HepG2 (cell line): ENCODE measurements around the gene PDHX.

Experiments
- CBX1 ChIP-seq: IDR thresholded peaks from one replicate; pipeline ENCODE4 v1.6.1; 2016; ENCODE audit warnings: antibody characterized with exemption, low read depth
- CHCHD3 ChIP-seq: sonication (generic); formaldehyde crosslinking; IDR thresholded peaks from 2 replicates; pipeline ENCODE4 v1.8.0; 2022; ENCODE audit warnings: mild to moderate bottlenecking, missing genetic modification reagents, moderate library complexity
- CTCF ChIP-seq: sonication (generic); formaldehyde crosslinking; IDR thresholded peaks from 2 replicates; pipeline ENCODE4 v1.5.0; 2020; ENCODE audit warnings: mild to moderate bottlenecking, missing genetic modification reagents, moderate library complexity
- ESRRA ChIP-seq: sonication (generic); formaldehyde crosslinking; IDR thresholded peaks from 2 replicates; pipeline ENCODE4 v1.5.1; 2020; ENCODE audit warnings: mild to moderate bottlenecking, low read depth, missing genetic modification reagents
- HMGXB4 ChIP-seq, 2 experiments: sonication (generic) in 1 of 2; formaldehyde crosslinking in 1 of 2; IDR thresholded peaks; 2 replicates each; pipeline versions ENCODE4 v1.4.0 to v1.6.1; 2018 to 2020; ENCODE audit warnings: missing genetic modification reagents in 2 of 2, borderline replicate concordance in 1 of 2, low read depth in 1 of 2, mild to moderate bottlenecking in 1 of 2, missing biosample characterization in 1 of 2
- KLF16 ChIP-seq, 2 experiments: sonication (generic) in 1 of 2; formaldehyde crosslinking in 1 of 2; IDR thresholded peaks; 2 replicates each; pipeline versions ENCODE4 v1.6.1 to v1.8.0; 2016 to 2023; ENCODE audit warnings: missing genetic modification reagents in 2 of 2, missing compliant biosample characterization in 1 of 2
- RAD21 ChIP-seq: fragments of 450-650 bp; formaldehyde crosslinking; IDR thresholded peaks from 2 replicates; pipeline ENCODE4 v1.5.0; 2020; ENCODE audit warnings: mild to moderate bottlenecking
- REST ChIP-seq, 2 experiments: IDR thresholded peaks; 2 replicates each; pipeline ENCODE4 v1.6.1; 2011 to 2012; ENCODE audit warnings: low read length in 2 of 2, borderline replicate concordance in 1 of 2, low read depth in 1 of 2, mild to moderate bottlenecking in 1 of 2, moderate library complexity in 1 of 2
- RNF219 ChIP-seq: sonication (generic); formaldehyde crosslinking; IDR thresholded peaks from 2 replicates; pipeline ENCODE4 v1.5.0; 2020; ENCODE audit warnings: mild to moderate bottlenecking, missing genetic modification reagents
- ZNF343 ChIP-seq: sonication (generic); formaldehyde crosslinking; IDR thresholded peaks from 2 replicates; pipeline ENCODE4 v1.4.0; 2020; ENCODE audit warnings: mild to moderate bottlenecking, missing genetic modification reagents
- ZNF567 ChIP-seq: sonication (generic); formaldehyde crosslinking; IDR thresholded peaks from 2 replicates; pipeline ENCODE4 v1.8.1; 2023; ENCODE audit warnings: mild to moderate bottlenecking, missing genetic modification reagents, borderline replicate concordance
- ZNF660 ChIP-seq: sonication (generic); formaldehyde crosslinking; IDR thresholded peaks from 2 replicates; pipeline ENCODE4 v1.5.1; 2020; ENCODE audit warnings: mild to moderate bottlenecking, low read depth, missing genetic modification reagents, borderline replicate concordance

- TF ChIP-seq CHCHD3 (CRISPR knock-in tag) = no peak
- no peak for TF ChIP-seq ZNF567 (CRISPR knock-in tag)
- no peak for TF ChIP-seq RAD21 (CRISPR knock-in tag)
- TF ChIP-seq RNF219 (CRISPR knock-in tag) = no peak
- no peak for TF ChIP-seq CTCF (CRISPR knock-in tag)
- TF ChIP-seq ZNF660 (CRISPR knock-in tag) = no peak
- no peak for TF ChIP-seq ZNF343
- no peak for TF ChIP-seq REST (IDR thresholded peaks at IDR 0.05; ENCODE audit: borderline replicate concordance in 1 of 2, low read depth in 1 of 2, low read length in 2 of 2)
- TF ChIP-seq CBX1 = no peak
- TF ChIP-seq KLF16 (CRISPR knock-in tag; IDR thresholded peaks at IDR 0.05) = no peak
- TF ChIP-seq ESRRA (CRISPR knock-in tag) = no peak
- TF ChIP-seq HMGXB4 (CRISPR knock-in tag; IDR thresholded peaks at IDR 0.05; ENCODE audit: borderline replicate concordance in 1 of 2, low read depth in 1 of 2) = no peak
These were observed 118.0 kb downstream of the PDHX start for GRCh38 chr11:35034401-35034800.
